ENCODE data around the gene CHEK1. TPM values are rescaled to one million over a fixed set of nuclear protein-coding genes. Genes with fewer than 3 reads are reported as not detected.

CHEK1 gene
- total and polyA plus RNA-seq, 2 of the 4 experiments (the other 2 are of a cell fraction), result 16.0 to 22.6 TPM

DNA sequence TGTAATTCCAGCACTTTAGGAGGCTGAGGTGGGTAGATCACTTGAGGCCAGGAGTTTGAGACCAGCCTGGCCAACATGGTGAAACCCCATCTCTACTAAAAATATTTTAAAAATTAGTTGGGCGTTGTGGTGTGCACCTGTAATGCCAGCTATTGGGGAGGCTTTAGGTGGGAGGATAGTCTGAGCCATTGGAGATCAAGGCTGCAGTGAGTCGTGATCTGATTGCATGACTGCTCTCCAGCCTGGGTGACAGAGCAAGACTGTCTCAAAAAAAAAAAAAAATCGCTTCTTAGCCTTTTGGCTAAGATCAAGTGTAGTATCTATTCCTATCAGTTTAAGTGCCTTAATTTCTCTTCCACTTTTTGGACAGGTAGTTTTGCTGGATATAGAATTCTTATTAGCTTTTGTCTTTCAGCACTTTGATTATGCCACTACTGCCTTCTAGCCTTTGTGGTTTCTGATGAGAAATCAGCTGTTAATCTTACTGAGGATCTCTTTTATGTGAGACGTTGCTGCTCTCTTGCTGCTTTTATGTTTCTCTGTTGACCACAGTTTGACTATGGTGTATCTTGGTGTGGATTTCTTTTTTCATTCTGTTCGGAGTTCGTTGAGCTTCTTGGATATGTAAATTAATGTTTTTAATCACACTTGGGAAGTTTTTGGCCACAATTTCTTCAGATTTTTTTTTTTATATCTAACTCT lies 24.7 kb downstream of the CHEK1 start:
- Histone ChIP-seq H3K9ac (ENCODE audit: low read depth, low read length) (no peak overlapping the region), H3K79me1 (ENCODE audit: low read depth in 1 of 2, low read length in 2 of 2) (peaks cover 3 to 8% of the 10 kb centered on the region in 2 experiments; a peak in 1 of 4 replicates), H2AFZ (replicated peaks; ENCODE audit: low read length, poor library complexity) (no peak overlapping the region), H3K4ac (ENCODE audit: low read depth, low read length) (no peak overlapping the region), H3K14ac (replicated peaks; ENCODE audit: low read depth, low read length) (no peak overlapping the region), H3K4me2 (ENCODE audit: low read depth, low read length) (no peak overlapping the region), H2AK5ac (ENCODE audit: low read depth, low read length) (no peak overlapping the region), H2BK5ac (ENCODE audit: low read depth, low read length, poor library complexity, severe bottlenecking) (no peak overlapping the region), H4K5ac (ENCODE audit: low read depth, low read length) (no peak overlapping the region), H3K27ac (ENCODE audit: insufficient read depth, low read length) (no peak overlapping the region), H3K4me3 (ENCODE audit: insufficient read depth, low read depth, low read length) (no peak overlapping the region), H3K18ac (ENCODE audit: low read depth, low read length) (no peak overlapping the region), H3K23ac (ENCODE audit: low read depth, low read length) (no peak overlapping the region), H3K56ac (ENCODE audit: extremely low read depth, insufficient read depth, low read length) (no peak overlapping the region), H3K9me3 (ENCODE audit: control insufficient read depth, insufficient read depth, low read length) (no peaks in the 10 kb centered on the region), H4K8ac (ENCODE audit: low read depth in 2 of 2, low read length in 2 of 2) (no peak overlapping the region), H3K9me1 (ENCODE audit: insufficient read depth, low read length) (no peaks in the 10 kb centered on the region), H4K20me1 (ENCODE audit: insufficient read depth, low read length) (no peaks in the 10 kb centered on the region), H2BK15ac (ENCODE audit: low read depth, low read length) (no peak overlapping the region), H3K4me1 (ENCODE audit: control insufficient read depth, insufficient read depth, low read length) (no peaks in the 10 kb centered on the region), H2BK120ac (ENCODE audit: low read depth, low read length) (no peak overlapping the region), H3K27me3 (ENCODE audit: control insufficient read depth, insufficient read depth, low read length) (no peaks in the 10 kb centered on the region), H4K91ac (ENCODE audit: insufficient read depth, low read depth, low read length) (no peak overlapping the region), H3K36me3 (ENCODE audit: control insufficient read depth, insufficient read depth, low read length) (peaks cover 11% of the 10 kb centered on the region), H2AK9ac (replicated peaks; ENCODE audit: low read depth, low read length, poor library complexity) (no peak overlapping the region), H2BK20ac (ENCODE audit: low read depth, low read length) (no peak overlapping the region)
- ATAC-seq (ENCODE audit: low read depth) (no peak), DNase-seq (no peak)
- intact Hi-C loops (cut with micrococcal nuclease) (no loop called here), in situ Hi-C loops (cut with MboI; ENCODE audit: low sequenced_read_pairs) (no loop called here), dilution Hi-C loops (cut with HindIII; ENCODE audit: low sequenced_read_pairs, unreplicated experiment) (no loop called here)
- no peak for TF ChIP-seq BHLHE40 (IDR thresholded peaks at IDR 0.05; ENCODE audit: low read depth, low read length)
- no peak for TF ChIP-seq SMC3 (IDR thresholded peaks at IDR 0.05; ENCODE audit: low read depth, low read length)
- no peak for TF ChIP-seq CHD1 (IDR thresholded peaks at IDR 0.05; ENCODE audit: low read depth, low read length)
- no peak for TF ChIP-seq RAD21 (IDR thresholded peaks at IDR 0.05; ENCODE audit: low read length)
- TF ChIP-seq, protein P1, sequence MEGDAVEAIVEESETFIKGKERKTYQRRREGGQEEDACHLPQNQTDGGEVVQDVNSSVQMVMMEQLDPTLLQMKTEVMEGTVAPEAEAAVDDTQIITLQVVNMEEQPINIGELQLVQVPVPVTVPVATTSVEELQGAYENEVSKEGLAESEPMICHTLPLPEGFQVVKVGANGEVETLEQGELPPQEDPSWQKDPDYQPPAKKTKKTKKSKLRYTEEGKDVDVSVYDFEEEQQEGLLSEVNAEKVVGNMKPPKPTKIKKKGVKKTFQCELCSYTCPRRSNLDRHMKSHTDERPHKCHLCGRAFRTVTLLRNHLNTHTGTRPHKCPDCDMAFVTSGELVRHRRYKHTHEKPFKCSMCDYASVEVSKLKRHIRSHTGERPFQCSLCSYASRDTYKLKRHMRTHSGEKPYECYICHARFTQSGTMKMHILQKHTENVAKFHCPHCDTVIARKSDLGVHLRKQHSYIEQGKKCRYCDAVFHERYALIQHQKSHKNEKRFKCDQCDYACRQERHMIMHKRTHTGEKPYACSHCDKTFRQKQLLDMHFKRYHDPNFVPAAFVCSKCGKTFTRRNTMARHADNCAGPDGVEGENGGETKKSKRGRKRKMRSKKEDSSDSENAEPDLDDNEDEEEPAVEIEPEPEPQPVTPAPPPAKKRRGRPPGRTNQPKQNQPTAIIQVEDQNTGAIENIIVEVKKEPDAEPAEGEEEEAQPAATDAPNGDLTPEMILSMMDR (conservative IDR thresholded peaks at IDR 0.05; ENCODE audit: low read depth, low read length), result no peak
- no peak for TF ChIP-seq POLR2A (IDR thresholded peaks at IDR 0.05; ENCODE audit: low read depth, low read length)
- no peak for TF ChIP-seq MXI1 (IDR thresholded peaks at IDR 0.05; ENCODE audit: borderline replicate concordance, low read depth, low read length)
- no peak for TF ChIP-seq CEBPB (IDR thresholded peaks at IDR 0.05; ENCODE audit: low read depth, low read length)
- TF ChIP-seq MAZ (IDR thresholded peaks at IDR 0.05; ENCODE audit: borderline replicate concordance, low read depth, low read length), result no peak
- no peak for TF ChIP-seq RFX5 (IDR thresholded peaks at IDR 0.05; ENCODE audit: low read depth, low read length)
- no peak for TF ChIP-seq FOS (IDR thresholded peaks at IDR 0.05; ENCODE audit: low read depth, low read length)
- no peak for TF ChIP-seq NFE2L2 (IDR thresholded peaks at IDR 0.05; ENCODE audit: low read depth, low read length)
- TF ChIP-seq, protein P2, sequence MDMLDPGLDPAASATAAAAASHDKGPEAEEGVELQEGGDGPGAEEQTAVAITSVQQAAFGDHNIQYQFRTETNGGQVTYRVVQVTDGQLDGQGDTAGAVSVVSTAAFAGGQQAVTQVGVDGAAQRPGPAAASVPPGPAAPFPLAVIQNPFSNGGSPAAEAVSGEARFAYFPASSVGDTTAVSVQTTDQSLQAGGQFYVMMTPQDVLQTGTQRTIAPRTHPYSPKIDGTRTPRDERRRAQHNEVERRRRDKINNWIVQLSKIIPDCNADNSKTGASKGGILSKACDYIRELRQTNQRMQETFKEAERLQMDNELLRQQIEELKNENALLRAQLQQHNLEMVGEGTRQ (IDR thresholded peaks at IDR 0.05; ENCODE audit: low read depth, low read length), result no peak
- TF ChIP-seq, protein P3, sequence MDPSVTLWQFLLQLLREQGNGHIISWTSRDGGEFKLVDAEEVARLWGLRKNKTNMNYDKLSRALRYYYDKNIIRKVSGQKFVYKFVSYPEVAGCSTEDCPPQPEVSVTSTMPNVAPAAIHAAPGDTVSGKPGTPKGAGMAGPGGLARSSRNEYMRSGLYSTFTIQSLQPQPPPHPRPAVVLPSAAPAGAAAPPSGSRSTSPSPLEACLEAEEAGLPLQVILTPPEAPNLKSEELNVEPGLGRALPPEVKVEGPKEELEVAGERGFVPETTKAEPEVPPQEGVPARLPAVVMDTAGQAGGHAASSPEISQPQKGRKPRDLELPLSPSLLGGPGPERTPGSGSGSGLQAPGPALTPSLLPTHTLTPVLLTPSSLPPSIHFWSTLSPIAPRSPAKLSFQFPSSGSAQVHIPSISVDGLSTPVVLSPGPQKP (IDR thresholded peaks at IDR 0.05; ENCODE audit: borderline replicate concordance, low read depth, low read length), result no peak
- no peak for TF ChIP-seq RCOR1 (IDR thresholded peaks at IDR 0.05; ENCODE audit: insufficient replicate concordance, low read length)
- TF ChIP-seq MAFK (IDR thresholded peaks at IDR 0.05; ENCODE audit: low read depth, low read length), result no peak
- no TSS peak for BruUV-seq (replicated peaks)
- WGBS, 2 experiments (ENCODE audit: extremely low coverage in 2 of 2, insufficient read length in 1 of 2), result no CpG with 5 or more reads among the region's 6 CpGs
- ChIA-PET CTCF (no interaction called here), POLR2A (ENCODE audit: unreplicated experiment) (no interaction called here)

All from IMR-90 (cell line).